ENCODE measurements around the gene FGF14. TPM values are rescaled to one million over a fixed set of nuclear protein-coding genes. Genes with fewer than 3 reads are reported as not detected.
"Not testable (repeated sequence)": the region's sequence is repeated elsewhere in the genome, so short reads cannot be mapped to it uniquely, and the experiment has no call there.

FGF14 gene
- total RNA-seq, 1 experiment from 2014 or later: not detected

GRCh38 chr13:102176846-102177245 is 225.0 kb downstream of the FGF14 start:
- peak; percentile 43 for DNase-seq (ENCODE audit: low spot score)
- in situ Hi-C loops (cut with HindIII; ENCODE audit: low sequenced_read_pairs): no loop called here

GRCh38 chr13:102172406-102172805 is 229.4 kb downstream of the FGF14 start:
- DNase-seq (ENCODE audit: low spot score): no peak
- in situ Hi-C loops (cut with HindIII; ENCODE audit: low sequenced_read_pairs): no loop called here

GRCh38 chr13:102170305-102170704 is 231.5 kb downstream of the FGF14 start:
- in situ Hi-C loops (cut with HindIII; ENCODE audit: low sequenced_read_pairs): no loop called here
- DNase-seq (ENCODE audit: low spot score): peak; percentile 67

GRCh38 chr13:102169471-102170015 is 232.3 kb downstream of the FGF14 start:
- in situ Hi-C loops (cut with HindIII; ENCODE audit: low sequenced_read_pairs): no loop called here
- no peak for DNase-seq (ENCODE audit: low spot score)

GRCh38 chr13:102152790-102153189 is 249.1 kb downstream of the FGF14 start:
- no peak for DNase-seq (ENCODE audit: low spot score)
- in situ Hi-C loops (cut with HindIII; ENCODE audit: low sequenced_read_pairs): no loop called here

- in situ Hi-C loops (cut with HindIII; ENCODE audit: low sequenced_read_pairs): no loop called here
- DNase-seq (ENCODE audit: low spot score): no peak
Observed at GRCh38 chr13:102147353-102147752, 254.5 kb downstream of the FGF14 start.

GRCh38 chr13:102145750-102146149 is 256.1 kb downstream of the FGF14 start:
- in situ Hi-C loops (cut with HindIII; ENCODE audit: low sequenced_read_pairs): no loop called here
- no peak for DNase-seq (ENCODE audit: low spot score)

- in situ Hi-C loops (cut with HindIII; ENCODE audit: low sequenced_read_pairs): no loop called here
- no peak for DNase-seq (ENCODE audit: low spot score)
Observed at GRCh38 chr13:102142473-102142826, 259.4 kb downstream of the FGF14 start.

GRCh38 chr13:102141625-102142472 is 260.0 kb downstream of the FGF14 start:
- in situ Hi-C loops (cut with HindIII; ENCODE audit: low sequenced_read_pairs): no loop called here

GRCh38 chr13:102139626-102140025 is 262.2 kb downstream of the FGF14 start:
- in situ Hi-C loops (cut with HindIII; ENCODE audit: low sequenced_read_pairs): no loop called here

More at GRCh38 chr13:102141625-102142472, 260.0 kb downstream of the FGF14 start:
- peak; percentile 82 for DNase-seq (ENCODE audit: low spot score)

GRCh38 chr13:102138635-102139190 is 263.1 kb downstream of the FGF14 start:
- in situ Hi-C loops (cut with HindIII; ENCODE audit: low sequenced_read_pairs): no loop called here
- DNase-seq (ENCODE audit: low spot score): no peak

More at GRCh38 chr13:102139626-102140025, 262.2 kb downstream of the FGF14 start:
- no peak for DNase-seq (ENCODE audit: low spot score)

- in situ Hi-C loops (cut with HindIII; ENCODE audit: low sequenced_read_pairs); DNase-seq (ENCODE audit: low spot score): not testable (repeated sequence)
Observed at GRCh38 chr13:102137904-102138303, 263.9 kb downstream of the FGF14 start.

- in situ Hi-C loops (cut with HindIII; ENCODE audit: low sequenced_read_pairs): no loop called here
- DNase-seq (ENCODE audit: low spot score): no peak
Observed at GRCh38 chr13:102136735-102137296, 265.0 kb downstream of the FGF14 start.

- in situ Hi-C loops (cut with HindIII; ENCODE audit: low sequenced_read_pairs): no loop called here
- no peak for DNase-seq (ENCODE audit: low spot score)
Observed at GRCh38 chr13:102132777-102133295, 269.0 kb downstream of the FGF14 start.

- peak; percentile 53 for DNase-seq (ENCODE audit: low spot score)
- in situ Hi-C loops (cut with HindIII; ENCODE audit: low sequenced_read_pairs): no loop called here
Observed at GRCh38 chr13:102131246-102131645, 270.6 kb downstream of the FGF14 start.

GRCh38 chr13:102128216-102128810 is 273.5 kb downstream of the FGF14 start:
- in situ Hi-C loops (cut with HindIII; ENCODE audit: low sequenced_read_pairs): no loop called here
- peak; percentile 55 for DNase-seq (ENCODE audit: low spot score)

GRCh38 chr13:102127153-102127552 is 274.7 kb downstream of the FGF14 start:
- in situ Hi-C loops (cut with HindIII; ENCODE audit: low sequenced_read_pairs): no loop called here
- no peak for DNase-seq (ENCODE audit: low spot score)

GRCh38 chr13:102122147-102122546 is 279.7 kb downstream of the FGF14 start:
- in situ Hi-C loops (cut with HindIII; ENCODE audit: low sequenced_read_pairs): no loop called here
- no peak for DNase-seq (ENCODE audit: low spot score)

GRCh38 chr13:102117175-102117831 is 284.5 kb downstream of the FGF14 start:
- in situ Hi-C loops (cut with HindIII; ENCODE audit: low sequenced_read_pairs): no loop called here
- no peak for DNase-seq (ENCODE audit: low spot score)

Measured in G401 (cell line).